Cardiac muscle cell (in vitro differentiated cells and primary cell): ENCODE data around the gene TAS1R2. TPM values are rescaled to one million over a fixed set of nuclear protein-coding genes. Genes with fewer than 3 reads are reported as not detected.
"Not testable (repeated sequence)": the region's sequence is repeated elsewhere in the genome, so short reads cannot be mapped to it uniquely, and the experiment has no call there.

Experiments used
- DNase-seq, 2 donors: peaks; one replicate each; pipeline versions ENCODE4 v3.0.0 to v3.0.0-alpha.2; 2010 to 2017; ENCODE audit warnings: low read depth in 1 of 2, low spot score in 1 of 2
- H3K27ac ChIP-seq: fragments of 200-600 bp; sonication (generic); 2 replicates; pipeline ENCODE4 v1.5.1; 2016
- H3K27me3 ChIP-seq: fragments of 200-600 bp; sonication (generic); 2 replicates; pipeline ENCODE4 v1.6.0; 2016; ENCODE audit warnings: control low read depth
- H3K36me3 ChIP-seq: fragments of 200-600 bp; sonication (generic); 2 replicates; pipeline ENCODE4 v1.5.1; 2016; ENCODE audit warnings: control low read depth
- H3K4me1 ChIP-seq: fragments of 200-600 bp; sonication (generic); 2 replicates; pipeline ENCODE4 v1.8.1; 2017; ENCODE audit warnings: low read depth, mild to moderate bottlenecking, mixed run types
- H3K4me3 ChIP-seq: fragments of 200-600 bp; sonication (generic); 2 replicates; pipeline ENCODE4 v1.5.1; 2016; ENCODE audit warnings: mild to moderate bottlenecking
- H3K9me3 ChIP-seq: fragments of 200-600 bp; sonication (generic); 2 replicates; pipeline ENCODE4 v1.5.1; 2017; ENCODE audit warnings: low read depth, mild to moderate bottlenecking, control low read depth
- polyA plus RNA-seq: library from polyadenylated mRNA; unstranded; fragments of >200 nt; fragmentation: Nextera tagmentation; extraction: Ambion mirVana; gene quantifications from 2 replicates; pipeline ENCODE4 v1.2.1, GENCODE V29; 2016
- total RNA-seq: library from RNA; depleted of rRNA; stranded (reverse); fragments of >200 nt; gene quantifications from 2 replicates; pipeline ENCODE4 v1.2.3, GENCODE V29; 2016
- TF ChIP-seq, protein P1 (sequence below): IDR thresholded peaks from 2 replicates; pipeline ENCODE4 v1.5.1; 2012; ENCODE audit warnings: low read depth, mild to moderate bottlenecking, low read length

Gene TAS1R2
- total and polyA plus RNA-seq, 2 experiments from 2014 or later = not detected

GRCh38 chr1:18870957-18871356, 11.5 kb upstream of the TAS1R2 start:
- H3K9me3 ChIP-seq = no peaks in the 10 kb centered on the region
- no peaks in the 10 kb centered on the region for H3K27me3 ChIP-seq
- H3K4me3 ChIP-seq = no peak overlapping the region
- no peak for DNase-seq
- no peak overlapping the region for H3K27ac ChIP-seq
- TF ChIP-seq, protein P1, sequence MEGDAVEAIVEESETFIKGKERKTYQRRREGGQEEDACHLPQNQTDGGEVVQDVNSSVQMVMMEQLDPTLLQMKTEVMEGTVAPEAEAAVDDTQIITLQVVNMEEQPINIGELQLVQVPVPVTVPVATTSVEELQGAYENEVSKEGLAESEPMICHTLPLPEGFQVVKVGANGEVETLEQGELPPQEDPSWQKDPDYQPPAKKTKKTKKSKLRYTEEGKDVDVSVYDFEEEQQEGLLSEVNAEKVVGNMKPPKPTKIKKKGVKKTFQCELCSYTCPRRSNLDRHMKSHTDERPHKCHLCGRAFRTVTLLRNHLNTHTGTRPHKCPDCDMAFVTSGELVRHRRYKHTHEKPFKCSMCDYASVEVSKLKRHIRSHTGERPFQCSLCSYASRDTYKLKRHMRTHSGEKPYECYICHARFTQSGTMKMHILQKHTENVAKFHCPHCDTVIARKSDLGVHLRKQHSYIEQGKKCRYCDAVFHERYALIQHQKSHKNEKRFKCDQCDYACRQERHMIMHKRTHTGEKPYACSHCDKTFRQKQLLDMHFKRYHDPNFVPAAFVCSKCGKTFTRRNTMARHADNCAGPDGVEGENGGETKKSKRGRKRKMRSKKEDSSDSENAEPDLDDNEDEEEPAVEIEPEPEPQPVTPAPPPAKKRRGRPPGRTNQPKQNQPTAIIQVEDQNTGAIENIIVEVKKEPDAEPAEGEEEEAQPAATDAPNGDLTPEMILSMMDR = no peak
- H3K36me3 ChIP-seq = peaks cover 6% of the 10 kb centered on the region
- H3K4me1 ChIP-seq = no peaks in the 10 kb centered on the region

GRCh38 chr1:18870595-18870865, 11.1 kb upstream of the TAS1R2 start:
- not testable (repeated sequence) for H3K36me3 ChIP-seq, DNase-seq, H3K4me3 ChIP-seq, H3K9me3 ChIP-seq, H3K27ac ChIP-seq, H3K27me3 ChIP-seq, H3K4me1 ChIP-seq

DNA sequence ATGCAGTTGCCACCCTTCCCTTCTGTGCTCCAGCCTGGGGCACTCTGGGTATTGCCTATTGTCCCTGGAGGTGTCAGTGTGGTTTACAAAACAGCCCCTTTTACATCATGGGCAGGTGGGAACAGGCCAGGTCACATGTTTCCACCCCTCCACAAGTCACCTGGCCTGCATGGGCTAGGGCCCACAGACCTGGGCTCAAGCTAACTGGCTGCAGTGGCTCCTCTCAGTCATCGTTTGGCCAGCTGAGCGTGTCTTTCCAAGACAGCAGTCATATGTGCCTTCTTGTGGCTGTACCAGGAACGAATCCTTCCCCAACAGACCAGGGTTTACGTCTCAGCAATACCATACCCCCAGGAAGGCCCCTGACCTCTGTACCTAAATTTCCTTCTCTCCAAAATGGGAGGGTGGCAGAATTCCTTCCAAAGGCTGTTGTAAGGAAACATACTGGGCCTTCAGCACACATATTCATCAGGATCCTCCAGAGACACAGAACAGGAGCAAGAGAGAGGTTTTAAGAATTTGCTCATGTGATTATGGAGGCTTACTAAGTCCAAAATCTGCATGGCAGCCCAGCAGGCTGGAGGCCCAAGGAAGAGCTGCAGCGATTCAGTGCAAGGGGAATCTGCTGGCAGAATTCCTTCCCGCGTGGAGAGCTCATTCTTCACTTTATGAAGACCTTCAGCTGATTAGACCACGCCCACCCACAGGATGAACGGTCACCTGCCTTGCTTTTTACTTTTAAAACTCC, 10.6 kb upstream of the TAS1R2 start:
- peaks cover 4% of the 10 kb centered on the region for H3K36me3 ChIP-seq
- no peaks in the 10 kb centered on the region for H3K9me3 ChIP-seq
- TF ChIP-seq, protein P1 = no peak
- H3K27ac ChIP-seq = no peak overlapping the region
- DNase-seq = no peak
- H3K27me3 ChIP-seq = peaks cover 3% of the 10 kb centered on the region
- H3K4me3 ChIP-seq = no peak overlapping the region
- no peaks in the 10 kb centered on the region for H3K4me1 ChIP-seq

DNA sequence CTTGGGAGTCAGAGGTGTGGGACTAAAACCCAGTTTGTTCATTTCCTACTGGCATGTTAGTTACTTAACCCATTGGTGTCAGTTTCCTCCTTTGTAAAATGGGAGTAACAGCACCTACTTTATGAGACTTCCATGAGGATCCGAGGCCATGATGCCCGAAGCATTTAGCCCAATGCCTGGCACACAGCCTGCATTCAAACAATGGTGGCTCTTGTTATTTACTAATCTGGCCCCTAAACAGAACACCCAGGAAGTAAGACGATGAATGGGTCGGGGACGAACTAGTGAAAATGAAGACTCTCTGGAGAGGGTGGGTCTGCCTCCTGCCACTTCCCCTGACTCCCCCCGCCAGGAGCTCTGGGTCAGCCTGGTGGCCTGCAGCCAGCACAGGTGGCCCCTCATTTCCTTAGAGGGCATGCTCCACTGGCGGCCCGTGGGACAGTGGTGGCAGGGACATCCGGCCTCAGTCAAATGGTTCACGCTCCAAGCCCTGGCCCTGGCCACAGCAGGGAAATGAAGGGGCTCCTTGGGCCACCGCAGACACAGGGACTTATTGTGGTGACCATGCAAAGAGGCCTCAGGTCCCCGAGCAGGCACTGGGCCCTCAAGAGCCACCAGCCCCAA, 9.5 kb upstream of the TAS1R2 start:
- TF ChIP-seq, protein P1 = no peak
- no peaks in the 10 kb centered on the region for H3K4me1 ChIP-seq
- H3K27me3 ChIP-seq = peaks cover 3% of the 10 kb centered on the region
- no peak overlapping the region for H3K4me3 ChIP-seq
- DNase-seq = no peak
- peaks cover 4% of the 10 kb centered on the region for H3K36me3 ChIP-seq
- no peaks in the 10 kb centered on the region for H3K9me3 ChIP-seq
- no peak overlapping the region for H3K27ac ChIP-seq

DNA sequence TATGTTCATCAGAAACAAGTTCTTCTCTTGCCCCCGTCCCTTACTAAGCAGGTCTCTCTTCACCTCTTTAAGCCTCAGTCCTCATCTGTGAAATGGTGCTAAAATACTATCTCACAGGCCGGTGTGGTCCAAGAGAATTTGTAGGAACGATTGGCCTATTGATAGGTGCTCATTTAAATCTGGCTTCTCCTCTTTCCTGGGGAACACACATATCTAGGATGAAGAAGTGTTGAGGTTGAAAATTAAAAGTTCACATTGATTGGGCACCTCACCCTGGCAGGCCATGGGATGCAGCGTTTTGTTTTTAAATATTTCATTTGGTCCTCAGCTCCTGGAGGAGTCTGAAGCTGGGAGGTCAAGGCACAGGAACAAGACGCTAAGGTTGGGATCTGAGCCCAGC, 8.9 kb upstream of the TAS1R2 start:
- peaks cover 4% of the 10 kb centered on the region for H3K36me3 ChIP-seq
- H3K27ac ChIP-seq = no peak overlapping the region
- no peaks in the 10 kb centered on the region for H3K4me1 ChIP-seq
- TF ChIP-seq, protein P1 = no peak
- H3K4me3 ChIP-seq = no peak overlapping the region
- no peak for DNase-seq
- H3K27me3 ChIP-seq = peaks cover 3% of the 10 kb centered on the region
- no peaks in the 10 kb centered on the region for H3K9me3 ChIP-seq

GRCh38 chr1:18866846-18867245, 7.4 kb upstream of the TAS1R2 start:
- H3K36me3 ChIP-seq = no peaks in the 10 kb centered on the region
- no peaks in the 10 kb centered on the region for H3K9me3 ChIP-seq
- no peaks in the 10 kb centered on the region for H3K4me1 ChIP-seq
- H3K4me3 ChIP-seq = no peak overlapping the region
- H3K27me3 ChIP-seq = peaks cover 3% of the 10 kb centered on the region
- no peak overlapping the region for H3K27ac ChIP-seq
- TF ChIP-seq, protein P1 = no peak
- no peak for DNase-seq
